Ammon's horn (tissue), 1 donor: ENCODE measurements around the gene ECEL1.

Source experiments
- DNase-seq: peaks from one replicate; pipeline ENCODE4 v3.0.0-alpha.2; 2016; ENCODE audit warnings: low spot score

Gene ECEL1

DNA sequence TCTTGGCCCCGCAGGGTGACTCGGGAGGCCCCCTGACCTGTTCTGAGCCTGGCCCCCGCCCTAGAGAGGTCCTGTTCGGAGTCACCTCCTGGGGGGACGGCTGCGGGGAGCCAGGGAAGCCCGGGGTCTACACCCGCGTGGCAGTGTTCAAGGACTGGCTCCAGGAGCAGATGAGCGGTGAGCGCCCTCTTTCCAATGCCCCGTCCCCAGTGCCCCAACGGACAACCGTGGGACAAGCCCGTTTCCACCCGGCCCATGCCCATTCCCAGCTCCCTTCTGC is 35.7 kb upstream of the ECEL1 start:
- no peak for DNase-seq

DNA sequence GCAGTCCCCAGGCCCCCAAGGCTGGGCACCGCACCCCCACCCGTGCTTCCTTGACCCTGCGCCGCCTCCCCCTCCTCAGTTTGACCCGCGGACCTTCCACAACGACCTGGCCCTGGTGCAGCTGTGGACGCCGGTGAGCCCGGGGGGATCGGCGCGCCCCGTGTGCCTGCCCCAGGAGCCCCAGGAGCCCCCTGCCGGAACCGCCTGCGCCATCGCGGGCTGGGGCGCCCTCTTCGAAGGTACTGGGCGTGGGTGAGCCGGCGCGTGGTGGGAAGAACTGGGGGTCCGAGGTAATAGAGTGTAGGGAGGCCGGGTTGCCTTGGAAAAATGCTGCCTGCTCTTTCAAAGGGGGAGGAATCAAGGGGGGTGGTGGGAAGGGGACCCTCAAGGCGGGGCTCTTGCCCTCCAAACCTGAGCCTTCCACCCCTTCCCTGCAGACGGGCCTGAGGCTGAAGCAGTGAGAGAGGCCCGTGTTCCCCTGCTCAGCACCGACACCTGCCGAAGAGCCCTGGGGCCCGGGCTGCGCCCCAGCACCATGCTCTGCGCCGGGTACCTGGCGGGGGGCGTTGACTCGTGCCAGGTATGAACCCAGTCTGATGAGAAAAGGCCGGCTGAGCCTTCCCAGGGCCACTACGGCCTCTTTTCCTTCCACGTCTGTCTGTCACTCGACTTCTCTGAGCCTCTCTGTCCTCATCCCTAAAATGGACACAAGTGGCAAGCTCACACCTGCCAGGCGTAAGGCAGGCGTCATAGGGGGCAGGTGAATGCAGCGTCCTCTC is 35.2 kb upstream of the ECEL1 start:
- no peak for DNase-seq

DNA sequence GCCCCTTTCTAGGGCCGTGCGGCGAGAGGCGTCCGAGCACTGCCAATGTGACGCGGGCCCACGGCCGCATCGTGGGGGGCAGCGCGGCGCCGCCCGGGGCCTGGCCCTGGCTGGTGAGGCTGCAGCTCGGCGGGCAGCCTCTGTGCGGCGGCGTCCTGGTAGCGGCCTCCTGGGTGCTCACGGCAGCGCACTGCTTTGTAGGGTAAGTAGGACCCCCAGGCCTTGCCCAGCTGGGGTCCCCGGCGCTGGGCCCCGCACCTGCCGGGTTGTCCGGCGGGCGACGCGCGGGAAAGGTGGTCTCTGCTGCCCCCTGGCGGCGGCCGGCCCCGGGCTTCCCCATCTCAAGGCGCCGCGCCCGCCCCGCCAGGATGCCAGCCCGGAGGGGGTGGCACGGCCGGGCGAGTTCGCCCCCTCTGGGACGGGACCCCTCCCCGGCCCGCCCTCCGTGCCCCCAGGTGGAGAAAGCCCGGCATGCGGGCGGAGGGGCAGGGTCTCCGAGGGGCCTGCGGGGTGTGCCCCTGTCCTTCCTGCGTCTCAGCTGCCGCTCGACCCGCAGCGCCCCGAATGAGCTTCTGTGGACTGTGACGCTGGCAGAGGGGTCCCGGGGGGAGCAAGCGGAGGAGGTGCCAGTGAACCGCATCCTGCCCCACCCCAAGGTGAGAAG is 34.5 kb upstream of the ECEL1 start:
- no peak for DNase-seq

DNA sequence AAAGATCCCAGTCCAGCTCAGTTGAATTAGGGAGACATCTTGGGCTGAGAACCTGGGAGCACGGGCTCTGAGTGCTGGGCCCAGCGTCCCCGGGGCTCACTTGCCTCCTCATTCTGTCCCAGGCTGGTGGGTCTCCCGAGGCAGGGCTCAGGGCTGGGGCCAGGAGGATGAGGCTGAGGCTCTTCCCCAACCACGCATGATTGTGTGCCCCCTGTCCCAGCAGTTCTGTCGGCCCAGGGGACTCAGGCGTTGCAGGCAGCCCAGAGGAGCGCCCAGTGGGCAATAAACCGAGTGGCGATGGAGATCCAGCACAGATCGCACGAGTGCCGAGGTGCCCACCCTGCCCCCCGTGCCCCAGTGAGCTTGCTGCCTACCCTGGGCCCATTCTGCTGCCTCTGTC is 33.5 kb upstream of the ECEL1 start:
- DNase-seq = no peak

DNA sequence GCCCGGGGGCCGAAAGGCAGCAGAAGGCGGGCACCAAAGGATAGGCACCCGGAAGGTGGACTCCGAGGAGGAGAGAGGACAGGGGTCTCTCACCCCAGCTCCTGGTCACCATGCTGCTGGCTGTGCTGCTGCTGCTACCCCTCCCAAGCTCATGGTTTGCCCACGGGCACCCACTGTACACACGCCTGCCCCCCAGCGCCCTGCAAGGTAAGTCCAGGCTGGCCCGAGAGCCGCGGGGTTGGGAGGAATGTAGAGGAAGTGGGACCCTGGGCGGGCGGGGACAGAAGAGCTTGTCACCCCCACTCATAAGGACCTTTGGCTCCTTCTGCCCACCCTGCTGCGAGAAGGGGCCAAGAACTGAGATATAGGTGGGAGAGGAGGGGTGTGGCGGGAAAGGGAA is 32.9 kb upstream of the ECEL1 start:
- DNase-seq = no peak

DNA sequence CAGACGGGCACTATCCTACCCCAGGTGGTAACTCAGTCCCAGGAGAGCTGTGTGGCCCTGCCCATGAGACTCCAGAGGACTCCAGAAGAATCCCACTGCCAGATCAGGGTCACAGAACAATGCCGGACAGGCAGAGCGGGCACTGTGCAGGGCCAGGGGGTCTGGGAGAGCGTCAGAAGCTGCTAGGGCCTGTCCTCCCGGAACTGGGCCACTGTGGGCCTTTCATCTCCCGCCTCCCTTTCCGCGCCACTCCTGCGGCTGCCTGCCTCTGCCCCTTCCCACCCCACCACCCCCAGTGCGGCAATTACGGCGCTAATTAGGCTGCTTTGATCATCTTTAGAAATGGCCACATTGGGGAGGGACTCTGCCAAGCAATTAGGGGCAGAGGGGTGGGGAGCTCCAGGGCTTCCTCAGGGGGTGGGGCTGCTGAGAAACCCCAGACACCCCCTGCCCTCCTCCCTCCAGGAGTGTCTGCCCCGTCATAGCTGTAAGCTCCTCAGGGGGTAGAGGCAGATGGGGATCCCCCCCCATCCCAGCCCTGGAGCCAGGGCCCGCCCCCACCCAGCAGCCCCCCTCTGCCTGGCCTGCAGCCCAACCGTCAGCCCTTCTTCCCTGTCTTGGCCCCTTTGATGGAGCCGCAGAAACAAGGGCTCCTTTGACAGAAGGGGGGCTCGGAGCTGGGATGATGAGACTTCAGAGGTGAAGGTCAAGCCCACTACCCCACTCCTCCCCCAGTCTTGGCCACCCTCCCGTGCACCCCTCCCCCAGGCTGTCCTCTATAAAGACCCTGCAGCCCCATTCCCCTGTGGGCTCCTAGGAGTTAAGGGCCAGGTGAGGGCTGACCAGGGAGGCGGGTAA is 32.2 kb upstream of the ECEL1 start, which contains the start of gene PRSS56:
Gene PRSS56 (plus strand): TSS at position 808 of the 858 bp plus-strand sequence. CDS start 211 bp downstream, outside the sequence.
- no peak for DNase-seq

DNA sequence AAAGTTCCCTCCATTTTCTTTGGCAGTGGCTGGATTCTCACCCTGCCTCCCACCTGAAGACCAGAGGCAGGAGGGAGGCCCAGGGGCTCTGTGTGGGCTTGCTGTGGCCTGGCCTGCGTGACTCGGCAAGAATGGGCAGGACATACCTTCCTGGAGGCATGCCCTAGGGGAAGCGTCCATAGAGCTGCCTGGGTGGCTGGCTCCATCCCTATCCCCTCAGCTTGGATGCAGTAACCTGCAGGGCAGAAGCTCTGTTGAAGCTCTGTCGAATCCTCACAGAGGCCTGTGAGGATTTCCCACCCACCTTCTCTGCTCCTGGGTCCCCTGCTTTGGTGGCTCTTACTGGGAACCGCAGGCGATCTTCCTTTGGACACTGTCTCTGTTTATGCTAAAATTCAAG is 31.2 kb upstream of the ECEL1 start:
- no peak for DNase-seq

DNA sequence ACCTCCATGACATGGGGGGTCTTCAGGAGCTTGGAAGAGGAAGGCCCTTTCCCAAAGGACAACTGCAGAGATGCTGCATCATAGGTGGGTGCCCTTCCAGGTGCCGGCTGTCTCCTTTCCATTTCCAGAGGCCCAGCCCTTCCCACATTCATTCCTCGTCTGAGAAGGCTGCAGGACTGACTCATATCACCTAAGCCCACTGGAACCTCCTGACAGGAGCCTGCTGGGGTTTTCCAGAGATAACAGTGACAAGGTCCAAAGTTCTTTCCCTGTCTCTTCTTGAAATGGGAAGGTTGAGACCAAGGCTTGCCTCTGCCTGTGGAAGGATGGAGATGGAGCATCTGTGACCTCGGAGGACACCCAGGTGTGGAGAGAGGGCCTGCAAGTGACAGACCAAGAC is 28.9 kb upstream of the ECEL1 start:
- no peak for DNase-seq

DNA sequence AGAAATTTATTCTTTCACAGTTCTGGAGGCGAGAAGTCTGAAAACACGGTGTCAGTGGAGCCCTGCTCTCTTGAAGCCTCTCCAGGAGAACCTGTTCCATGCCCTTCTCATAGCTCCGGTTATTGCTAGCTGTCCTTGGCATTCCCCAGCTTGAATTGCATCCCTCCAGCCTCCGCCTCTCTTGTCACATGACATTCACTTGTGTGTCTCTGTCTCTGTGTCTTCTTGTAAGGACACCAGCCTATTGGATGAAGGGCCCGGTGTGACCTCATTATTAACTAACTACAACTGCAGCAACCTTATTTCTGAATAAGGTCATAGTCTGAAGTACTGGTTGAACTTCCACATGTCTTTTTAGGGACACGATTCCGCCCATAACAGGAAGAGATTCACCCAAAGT is 28.0 kb upstream of the ECEL1 start:
- no peak for DNase-seq

DNA sequence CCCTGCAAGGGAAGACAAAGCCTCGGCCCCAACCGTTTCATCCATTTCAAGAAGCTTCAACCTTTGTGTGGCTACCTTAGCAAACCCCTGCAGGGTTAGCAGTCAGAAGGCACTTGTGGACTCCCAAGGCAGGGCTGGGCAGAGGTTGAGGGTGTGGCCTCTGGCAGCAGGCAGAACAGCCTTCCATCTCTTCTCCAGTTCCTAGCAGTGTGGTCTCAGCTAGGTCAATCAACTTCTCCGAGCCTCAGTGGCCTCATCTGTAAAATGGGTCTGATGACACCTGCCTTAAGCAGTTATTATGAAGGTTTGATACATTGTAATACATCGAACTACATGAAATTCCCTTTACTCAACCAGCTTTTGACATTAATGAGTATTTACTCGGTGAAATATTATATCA is 25.7 kb upstream of the ECEL1 start:
- DNase-seq = no peak

DNA sequence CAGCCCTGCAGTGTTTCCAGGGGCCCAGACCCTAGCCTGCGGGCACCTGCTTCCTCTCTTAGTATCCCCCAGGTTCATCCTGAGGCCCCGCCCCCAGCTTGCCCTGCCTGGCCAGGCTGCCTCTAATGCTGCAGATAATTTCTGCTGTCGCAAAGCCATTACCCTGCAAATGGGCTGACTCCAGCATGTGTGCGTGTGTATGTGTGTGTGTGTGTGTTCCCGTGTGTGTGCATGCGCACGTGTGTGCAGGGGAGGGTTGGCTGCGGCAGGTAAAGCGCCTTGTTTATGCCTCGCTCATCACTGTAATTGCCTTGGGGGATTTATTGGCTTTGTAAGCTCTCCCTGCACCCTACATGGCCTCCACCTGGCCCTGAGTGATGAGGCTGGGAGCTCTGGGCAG is 25.0 kb upstream of the ECEL1 start:
- no peak for DNase-seq

DNA sequence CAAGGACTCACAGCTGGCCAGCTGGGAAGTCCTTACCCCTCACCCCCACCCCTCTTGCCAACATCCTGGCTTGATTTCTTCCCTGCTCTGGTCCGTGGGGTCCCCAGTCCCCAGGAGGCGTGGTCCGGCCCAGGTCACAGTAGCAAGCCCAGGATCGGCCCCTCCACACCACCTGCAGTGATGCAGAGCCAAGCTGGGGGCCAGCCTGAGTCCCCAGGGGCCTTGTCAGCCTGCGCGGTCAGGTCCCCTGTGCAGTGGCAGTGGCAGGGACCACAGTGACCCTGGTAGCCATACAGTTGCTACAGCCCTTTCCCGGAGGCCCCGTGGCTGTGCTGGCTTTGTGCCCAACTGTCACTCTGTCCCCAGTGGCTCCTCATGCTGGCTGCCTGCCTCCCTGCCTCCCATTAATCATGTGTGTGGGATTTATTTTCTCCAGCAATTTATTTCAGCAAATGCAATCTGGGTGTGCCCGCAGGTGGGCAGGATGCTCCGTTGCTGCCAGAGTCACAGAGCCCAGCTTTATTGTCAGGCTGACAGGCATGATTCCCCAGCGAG is 23.8 kb upstream of the ECEL1 start:
- no peak for DNase-seq

DNA sequence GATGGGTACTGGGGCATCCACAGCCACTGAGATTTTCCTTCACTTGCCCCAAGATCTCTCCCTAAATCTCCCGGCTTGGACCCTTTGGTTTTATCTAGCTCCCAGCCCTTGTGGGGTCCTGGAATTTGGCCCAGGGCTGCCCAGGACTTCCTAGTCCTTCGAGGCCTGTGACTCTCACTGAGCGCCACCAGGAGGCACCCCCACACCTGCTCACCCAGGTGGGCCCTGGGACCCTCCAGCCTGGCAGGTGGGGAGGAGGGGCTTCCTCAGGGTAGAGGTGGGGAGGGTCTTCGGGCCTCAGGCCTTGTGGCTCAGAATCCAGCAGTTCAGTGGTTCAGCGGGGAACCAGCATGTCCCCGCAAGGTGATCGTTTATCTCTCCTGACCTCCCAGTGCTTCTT is 20.6 kb upstream of the ECEL1 start:
- no peak for DNase-seq

DNA sequence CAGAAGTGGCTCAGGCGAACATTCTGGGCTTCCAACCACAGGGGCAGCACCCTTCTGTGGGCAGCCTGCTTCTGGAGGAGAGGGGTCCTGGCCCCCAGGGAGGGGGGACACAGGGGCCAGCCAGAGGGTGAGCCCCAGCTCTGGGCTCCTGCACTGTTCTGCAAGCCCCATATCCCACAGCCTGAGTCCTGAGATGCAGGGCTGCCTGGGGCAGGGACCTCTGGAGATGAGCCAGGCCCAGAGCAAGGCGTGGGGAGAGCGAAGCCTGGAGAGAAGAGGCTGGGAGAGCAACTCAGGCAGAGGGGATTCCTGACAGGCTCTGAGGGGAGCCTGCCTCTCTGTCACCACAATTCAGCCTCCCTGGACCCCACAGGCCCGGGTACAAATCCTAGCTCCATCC is 19.1 kb upstream of the ECEL1 start:
- no peak for DNase-seq

DNA sequence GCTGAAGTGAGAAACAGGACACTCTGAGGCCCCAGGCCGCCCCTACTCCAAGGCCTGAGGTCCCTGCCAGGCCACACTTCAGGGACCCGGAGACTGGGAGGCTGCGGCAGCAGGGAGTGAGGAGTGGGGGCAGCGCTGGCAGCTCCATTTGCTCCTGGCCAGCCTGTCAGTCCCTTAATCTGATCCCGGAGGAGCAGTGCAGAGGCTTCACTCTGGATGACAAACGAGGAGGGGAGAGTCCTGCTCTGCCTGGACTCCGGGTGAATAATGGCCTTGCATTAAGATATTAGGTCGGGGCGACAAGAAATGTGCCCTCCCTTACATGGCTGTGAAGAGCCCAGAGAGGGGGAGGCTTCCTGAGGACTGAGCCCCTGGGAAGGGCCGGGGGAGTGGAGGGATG is 18.2 kb upstream of the ECEL1 start:
- DNase-seq = no peak

DNA sequence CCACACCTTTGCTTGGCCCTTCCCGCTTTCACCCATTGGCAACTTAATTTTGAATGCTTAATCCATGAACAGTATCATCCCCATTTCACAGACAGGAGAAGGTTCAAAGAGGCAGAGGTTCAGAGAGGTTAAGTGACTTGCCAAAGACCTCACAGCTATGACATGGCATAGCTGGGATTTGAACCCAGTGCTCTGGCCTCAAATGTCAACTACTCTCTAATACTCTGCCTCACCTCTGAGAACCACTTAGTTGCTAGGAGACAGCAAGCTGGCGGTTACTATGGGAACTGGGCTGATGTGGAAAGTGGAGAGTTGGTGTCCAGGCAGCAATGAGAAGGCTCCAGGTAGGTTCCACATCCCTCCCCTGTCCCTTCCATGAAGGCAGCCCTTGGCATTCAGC is 16.8 kb upstream of the ECEL1 start:
- no peak for DNase-seq

DNA sequence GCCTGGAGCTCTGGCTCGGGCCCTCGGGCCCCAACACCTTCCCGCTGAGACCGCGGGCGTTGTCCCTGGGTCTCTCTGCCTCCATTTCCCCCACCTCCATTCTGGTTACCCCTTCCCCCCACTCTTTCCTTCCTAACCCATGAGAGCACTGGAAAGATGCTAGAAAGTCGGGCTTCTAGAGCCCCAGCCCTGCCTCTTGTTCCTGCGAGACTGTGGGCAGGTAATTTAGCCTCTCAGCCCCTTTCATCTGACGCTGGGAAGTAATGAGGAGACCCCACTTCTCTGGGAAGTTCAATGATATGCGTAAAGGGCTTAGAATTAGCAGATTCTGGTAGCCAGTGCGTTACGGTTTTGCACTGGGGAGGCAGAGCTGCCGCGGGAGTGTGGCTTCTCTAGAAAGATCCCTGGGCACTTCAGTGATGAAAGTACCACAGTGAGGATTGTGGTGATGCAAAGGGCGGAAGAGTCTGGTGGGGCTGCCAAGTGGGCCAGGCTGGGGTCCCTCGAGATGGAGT is 16.2 kb upstream of the ECEL1 start:
- DNase-seq = no peak

DNA sequence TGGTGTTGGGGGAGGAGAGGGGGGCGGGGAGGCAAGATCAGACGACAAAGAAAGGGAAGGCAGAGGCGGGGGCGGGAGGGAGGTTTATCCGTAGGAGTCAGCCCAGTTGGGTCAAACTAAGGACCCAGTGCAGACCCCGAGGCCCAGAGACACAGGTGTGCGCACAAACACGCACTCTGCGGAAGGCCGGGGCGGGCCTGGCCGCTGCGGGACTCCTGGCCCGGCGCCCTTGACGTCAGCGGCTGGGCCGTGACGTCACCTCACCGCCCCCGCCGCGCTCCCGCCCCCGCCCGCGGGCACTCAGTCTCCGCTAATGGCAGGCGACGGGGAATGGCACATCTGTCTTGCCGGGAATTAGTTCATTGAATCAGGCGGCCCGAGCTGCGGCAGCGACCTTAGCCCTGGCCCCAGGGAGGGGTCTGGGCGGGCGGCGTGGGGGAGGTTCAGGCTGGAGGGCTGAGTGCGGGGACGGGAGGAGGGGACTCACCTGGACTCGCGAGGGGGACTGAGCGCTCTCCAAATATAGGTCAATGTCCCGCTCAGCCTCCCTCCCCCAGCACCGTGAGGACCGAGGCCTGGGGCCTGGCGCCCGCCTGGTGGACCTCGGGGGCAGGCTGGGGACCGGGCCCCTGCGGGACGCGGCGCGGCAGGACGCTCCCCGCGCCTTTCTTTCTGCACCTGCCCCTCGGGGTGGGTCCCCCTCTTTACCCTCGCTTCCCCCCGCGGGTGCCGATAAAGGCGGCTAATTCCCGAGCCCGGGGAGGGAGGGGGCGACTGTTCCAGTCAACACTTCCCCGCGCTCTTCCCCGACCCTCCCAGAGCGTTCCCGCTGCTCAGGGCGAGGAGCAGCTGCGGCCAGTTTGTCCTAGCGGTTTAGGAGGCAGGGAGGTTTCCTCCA is 15.5 kb upstream of the ECEL1 start:
- no peak for DNase-seq

DNA sequence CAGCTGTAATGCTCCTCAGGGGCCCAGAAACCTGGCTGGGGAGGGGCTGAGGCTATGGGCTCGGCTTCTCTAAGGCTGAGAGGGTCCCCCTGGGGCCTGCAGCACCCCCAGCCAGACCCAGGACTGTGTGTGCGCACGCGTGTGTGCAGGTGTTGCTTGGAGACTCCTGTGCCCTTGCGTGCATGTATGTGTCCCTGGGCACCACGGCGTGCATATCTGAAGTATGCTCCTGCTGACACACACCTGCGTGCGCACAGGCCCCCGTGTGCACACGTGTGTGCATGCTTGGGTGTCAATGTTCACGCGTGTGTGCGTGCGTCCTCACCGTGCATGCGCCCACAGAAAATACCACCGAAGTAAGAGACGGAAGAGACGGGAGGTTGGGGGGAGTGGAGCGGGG is 14.9 kb upstream of the ECEL1 start:
- DNase-seq = no peak

DNA sequence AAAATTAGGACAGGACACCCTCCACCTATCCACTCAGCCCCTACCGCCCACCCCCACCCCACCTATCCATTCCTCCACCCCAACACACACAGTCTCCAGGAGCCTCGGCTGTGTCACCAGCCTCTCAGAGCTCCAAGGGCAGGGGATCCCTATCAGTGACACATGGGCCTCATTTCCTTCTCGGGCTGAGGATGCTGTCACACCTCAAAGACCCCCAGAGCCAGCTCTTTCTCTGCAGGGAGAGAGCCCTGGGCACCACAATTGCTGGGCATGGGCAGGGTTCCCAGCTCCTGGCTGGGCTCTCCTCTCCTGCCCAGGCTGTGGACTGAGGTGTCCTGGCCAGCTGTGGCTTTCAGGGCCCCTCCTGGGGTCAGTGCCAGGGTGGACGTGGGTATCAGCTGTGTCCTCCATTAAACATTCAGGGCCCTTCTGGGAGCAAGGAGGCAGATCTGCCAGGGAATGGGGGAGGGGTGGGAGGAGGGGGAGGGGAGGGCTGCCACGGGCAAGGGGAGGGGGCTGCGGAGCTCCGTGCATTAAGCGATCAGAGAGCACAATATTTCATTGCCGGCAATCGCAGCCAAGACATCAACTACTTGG is 14.3 kb upstream of the ECEL1 start:
- no peak for DNase-seq

DNA sequence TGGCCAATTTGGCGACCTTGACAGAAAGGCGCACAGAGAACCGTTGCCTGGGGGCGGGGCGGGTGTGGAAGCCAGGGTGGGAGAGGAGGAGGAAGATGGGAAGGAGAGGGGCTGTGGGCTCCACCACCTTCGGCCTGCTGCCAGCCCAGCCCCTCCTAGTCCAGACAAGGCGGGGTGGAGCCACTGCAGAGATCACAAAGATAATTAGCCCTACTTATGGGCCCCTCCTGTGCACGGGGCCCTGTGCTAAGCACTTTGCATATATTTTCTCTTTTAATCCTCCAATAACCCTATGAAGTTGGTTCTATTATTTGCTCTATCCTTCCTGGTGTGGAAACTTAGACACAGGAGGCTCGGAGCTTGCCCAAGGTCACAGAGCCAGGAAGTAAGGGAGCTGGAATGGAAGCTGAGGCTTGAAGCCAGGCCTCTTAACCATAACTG is 13.7 kb upstream of the ECEL1 start:
- no peak for DNase-seq
